Liver (tissue), 3 donors: ENCODE results near the gene SLC9A3.

Experiments
- CTCF ChIP-seq: fragments of 150-350 bp; IDR thresholded peaks from 2 replicates; pipeline ENCODE4 v1.5.1; 2017; ENCODE audit warnings: improper control_type of control experiment, low read depth, low read length; ENCODE audit not compliant: missing input control
- EGR1 ChIP-seq, 2 donors: IDR thresholded peaks; 2 replicates each; pipeline ENCODE4 v1.6.1; 2016 to 2018; ENCODE audit warnings: antibody characterized with exemption in 2 of 2, low read depth in 2 of 2
- FOXA1 ChIP-seq: IDR thresholded peaks from 2 replicates; pipeline ENCODE4 v1.6.1; 2016; ENCODE audit warnings: antibody characterized with exemption
- GABPA ChIP-seq, 2 donors: IDR thresholded peaks in 1 of 2; conservative IDR thresholded peaks in 1 of 2; 2 replicates each; pipeline ENCODE4 v1.6.1; 2016; ENCODE audit warnings: antibody characterized with exemption in 2 of 2, mild to moderate bottlenecking in 1 of 2, moderate library complexity in 1 of 2
- NR2F2 ChIP-seq: IDR thresholded peaks from 2 replicates; pipeline ENCODE4 v1.6.1; 2016; ENCODE audit warnings: antibody characterized with exemption
- RAD21 ChIP-seq, 2 donors: IDR thresholded peaks; 2 replicates each; pipeline ENCODE4 v1.6.1; 2016; ENCODE audit warnings: antibody characterized with exemption in 2 of 2, mild to moderate bottlenecking in 2 of 2
- SP1 ChIP-seq: IDR thresholded peaks from 2 replicates; pipeline ENCODE4 v1.6.1; 2018; ENCODE audit warnings: antibody characterized with exemption, mild to moderate bottlenecking
- TAF1 ChIP-seq: conservative IDR thresholded peaks from 2 replicates; pipeline ENCODE4 v1.6.1; 2016; ENCODE audit warnings: antibody characterized with exemption, mild to moderate bottlenecking
- ZBTB33 ChIP-seq: IDR thresholded peaks from 2 replicates; pipeline ENCODE4 v1.6.1; 2016; ENCODE audit warnings: antibody characterized with exemption
- donor health status: healthy.
- donor health status: healthy.

DNA sequence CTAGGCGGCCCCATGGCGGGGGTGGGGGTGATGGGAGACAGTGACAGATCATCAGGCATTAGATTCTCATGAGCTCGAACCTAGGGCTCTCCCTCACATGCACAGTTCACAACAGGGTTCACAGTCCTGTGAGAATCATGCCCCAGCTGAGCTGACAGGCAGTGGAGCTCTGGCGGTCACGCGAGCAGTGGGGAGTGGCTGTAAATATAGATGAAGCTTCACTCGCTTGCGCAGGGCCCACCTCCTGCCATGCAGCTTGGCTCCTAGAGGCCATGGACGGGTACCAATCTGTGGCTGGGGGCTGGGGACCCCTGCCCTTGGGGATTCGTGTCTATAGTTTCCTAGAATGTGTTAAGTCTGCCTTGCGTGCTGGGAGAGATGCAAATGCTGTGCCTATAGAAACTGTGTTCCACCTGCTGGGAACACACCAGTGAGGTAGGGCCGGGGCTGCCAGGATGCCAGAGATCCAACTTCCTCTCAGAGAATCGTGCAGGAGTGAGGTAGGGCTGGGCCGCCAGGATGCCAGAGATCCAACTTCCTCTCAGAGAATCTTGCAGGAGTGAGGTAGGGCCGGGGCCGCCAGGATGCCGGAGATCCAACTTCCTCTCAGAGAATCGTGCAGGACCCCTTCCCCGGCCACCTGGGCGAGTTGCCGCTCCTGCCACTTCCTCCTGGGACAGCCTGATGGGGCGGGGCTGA, 95.3 kb downstream of the SLC9A3 start:
- no peak for TF ChIP-seq CTCF
- TF ChIP-seq RAD21 (IDR thresholded peaks at IDR 0.05), result no peak
- no peak for TF ChIP-seq EGR1 (IDR thresholded peaks at IDR 0.05; ENCODE audit: low read depth in 2 of 2)
- no peak for TF ChIP-seq ZBTB33
- no peak for TF ChIP-seq SP1
- no peak for TF ChIP-seq GABPA (IDR thresholded peaks at IDR 0.05 in 1 of 2, conservative IDR thresholded peaks at IDR 0.05 in 1 of 2)
- no peak for TF ChIP-seq NR2F2
- TF ChIP-seq TAF1, result no peak
- TF ChIP-seq FOXA1, result no peak
